Smooth muscle cell of bladder (primary cell): ENCODE results near the gene CYP26B1. TPM values are rescaled to one million over a fixed set of nuclear protein-coding genes. Genes with fewer than 3 reads are reported as not detected.

ENCODE experiments used
- total RNA-seq: library from RNA; depleted of rRNA; stranded (reverse); fragments of >200 nt; gene quantifications from 2 replicates; pipeline ENCODE4 v1.2.3, GENCODE V29; 2014

The CYP26B1 gene
- total RNA-seq = 0.14 and 0.18 TPM in 2 replicates

GRCh38 chr2:72147303-72147971 is at the start of gene CYP26B1:
Gene CYP26B1, minus strand, starts transcription at chr2:72147862. Its CDS starts 28 bp downstream, at chr2:72147834.

